ENCODE data around the gene SMC4. TPM values are rescaled to one million over a fixed set of nuclear protein-coding genes. Genes with fewer than 3 reads are reported as not detected.
"Not testable (repeated sequence)": the region's sequence is repeated elsewhere in the genome, so short reads cannot be mapped to it uniquely, and the experiment has no call there.

Gene SMC4
- total RNA-seq, 1 donor from 2014 or later: 83.2 TPM

DNA sequence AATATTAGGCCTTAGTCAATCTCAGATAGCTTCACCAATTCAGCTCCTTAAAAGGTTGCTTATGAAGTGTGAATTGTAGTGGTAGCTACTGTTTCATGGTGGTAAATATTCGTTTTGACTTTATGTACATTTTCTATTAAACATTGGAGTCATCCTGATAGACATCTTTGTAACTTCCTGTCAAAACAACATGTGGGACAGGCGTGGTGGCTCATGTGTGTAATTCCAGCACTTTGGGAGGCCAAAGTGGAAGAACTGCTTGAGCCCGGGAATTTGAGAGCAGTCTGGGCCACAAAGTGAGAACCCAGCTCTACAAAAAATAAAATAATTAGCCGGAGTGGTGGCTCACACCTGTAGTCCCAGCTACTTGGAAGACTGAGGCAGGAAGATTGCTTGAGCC is 52.2 kb downstream of the SMC4 start:
- H3K4me1 Mint-ChIP-seq (ENCODE audit: low read depth): peaks cover 10% of the 10 kb centered on the region
- no peak overlapping the region for H3K4me3 Mint-ChIP-seq (ENCODE audit: low read depth)
- peaks cover 13% of the 10 kb centered on the region for H3K27me3 Mint-ChIP-seq
- H3K27ac Mint-ChIP-seq: no peak overlapping the region
- DNase-seq (ENCODE audit: low spot score, unreplicated experiment): no peak
- H3K36me3 Mint-ChIP-seq (ENCODE audit: insufficient read depth): peaks cover 2% of the 10 kb centered on the region
- no peaks in the 10 kb centered on the region for H3K9me3 Mint-ChIP-seq (ENCODE audit: low read depth)
- TF ChIP-seq, protein P1, sequence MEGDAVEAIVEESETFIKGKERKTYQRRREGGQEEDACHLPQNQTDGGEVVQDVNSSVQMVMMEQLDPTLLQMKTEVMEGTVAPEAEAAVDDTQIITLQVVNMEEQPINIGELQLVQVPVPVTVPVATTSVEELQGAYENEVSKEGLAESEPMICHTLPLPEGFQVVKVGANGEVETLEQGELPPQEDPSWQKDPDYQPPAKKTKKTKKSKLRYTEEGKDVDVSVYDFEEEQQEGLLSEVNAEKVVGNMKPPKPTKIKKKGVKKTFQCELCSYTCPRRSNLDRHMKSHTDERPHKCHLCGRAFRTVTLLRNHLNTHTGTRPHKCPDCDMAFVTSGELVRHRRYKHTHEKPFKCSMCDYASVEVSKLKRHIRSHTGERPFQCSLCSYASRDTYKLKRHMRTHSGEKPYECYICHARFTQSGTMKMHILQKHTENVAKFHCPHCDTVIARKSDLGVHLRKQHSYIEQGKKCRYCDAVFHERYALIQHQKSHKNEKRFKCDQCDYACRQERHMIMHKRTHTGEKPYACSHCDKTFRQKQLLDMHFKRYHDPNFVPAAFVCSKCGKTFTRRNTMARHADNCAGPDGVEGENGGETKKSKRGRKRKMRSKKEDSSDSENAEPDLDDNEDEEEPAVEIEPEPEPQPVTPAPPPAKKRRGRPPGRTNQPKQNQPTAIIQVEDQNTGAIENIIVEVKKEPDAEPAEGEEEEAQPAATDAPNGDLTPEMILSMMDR (IDR thresholded peaks at IDR 0.05; ENCODE audit: unreplicated experiment): no peak

GRCh38 chr3:160452251-160452650 is 52.8 kb downstream of the SMC4 start:
- DNase-seq (ENCODE audit: low spot score, unreplicated experiment); H3K9me3 Mint-ChIP-seq (ENCODE audit: low read depth); H3K36me3 Mint-ChIP-seq (ENCODE audit: insufficient read depth); H3K4me3 Mint-ChIP-seq (ENCODE audit: low read depth); H3K27ac Mint-ChIP-seq: not testable (repeated sequence)
- H3K4me1 Mint-ChIP-seq (ENCODE audit: low read depth): peaks cover 10% of the 10 kb centered on the region
- peaks cover 17% of the 10 kb centered on the region for H3K27me3 Mint-ChIP-seq

DNA sequence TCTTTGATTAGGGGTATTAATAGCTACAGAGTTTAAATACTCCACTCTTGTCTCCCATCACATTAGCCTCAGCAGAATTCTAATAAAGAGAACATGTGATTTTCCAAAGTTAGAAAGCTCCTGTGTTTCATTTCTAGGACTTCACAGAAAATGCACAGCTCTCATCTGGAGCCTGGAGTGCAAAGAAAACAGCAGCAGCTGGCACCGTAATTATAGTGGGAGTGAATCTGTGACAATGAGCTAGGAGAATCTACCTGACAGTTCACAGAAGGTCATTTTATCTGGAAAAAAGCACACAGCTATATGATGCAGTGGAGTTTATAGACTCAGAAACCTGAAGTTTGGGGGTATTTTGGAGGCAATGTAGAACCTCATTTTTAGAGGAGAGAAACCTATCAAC is 55.5 kb downstream of the SMC4 start:
- H3K4me3 Mint-ChIP-seq (ENCODE audit: low read depth): no peak overlapping the region
- no peaks in the 10 kb centered on the region for H3K36me3 Mint-ChIP-seq (ENCODE audit: insufficient read depth)
- H3K27me3 Mint-ChIP-seq: peaks cover 20% of the 10 kb centered on the region
- TF ChIP-seq, protein P1 (IDR thresholded peaks at IDR 0.05; ENCODE audit: unreplicated experiment): no peak
- no peak overlapping the region for H3K27ac Mint-ChIP-seq
- no peak for DNase-seq (ENCODE audit: low spot score, unreplicated experiment)
- H3K4me1 Mint-ChIP-seq (ENCODE audit: low read depth): no peaks in the 10 kb centered on the region
- peaks cover 3% of the 10 kb centered on the region for H3K9me3 Mint-ChIP-seq (ENCODE audit: low read depth)

DNA sequence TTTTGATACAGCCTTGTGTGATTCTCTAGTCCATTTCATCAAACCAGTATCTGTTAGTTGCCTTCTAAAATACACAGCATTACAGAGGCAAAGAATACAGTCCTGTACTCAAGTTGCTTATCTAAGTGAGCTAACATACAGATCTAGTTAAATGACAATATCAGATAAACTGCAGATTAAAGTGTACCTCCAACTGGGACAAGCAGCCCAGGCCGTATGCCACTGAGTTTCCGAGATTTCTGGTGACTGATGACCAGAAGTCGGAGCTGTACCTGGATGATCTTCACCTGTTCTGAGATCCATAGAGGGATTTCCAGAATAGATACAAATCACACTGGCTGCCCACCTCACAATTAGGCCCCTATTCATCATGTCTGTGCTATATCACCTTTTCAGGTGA is 56.4 kb downstream of the SMC4 start:
- TF ChIP-seq, protein P1 (IDR thresholded peaks at IDR 0.05; ENCODE audit: unreplicated experiment): no peak
- Mint-ChIP-seq H3K4me1 (ENCODE audit: low read depth) (no peaks in the 10 kb centered on the region), H3K4me3 (ENCODE audit: low read depth) (no peak overlapping the region), H3K9me3 (ENCODE audit: low read depth) (peaks cover 3% of the 10 kb centered on the region), H3K27ac (no peak overlapping the region), H3K36me3 (ENCODE audit: insufficient read depth) (no peaks in the 10 kb centered on the region), H3K27me3 (peaks cover 15% of the 10 kb centered on the region)
- no peak for DNase-seq (ENCODE audit: low spot score, unreplicated experiment)

DNA sequence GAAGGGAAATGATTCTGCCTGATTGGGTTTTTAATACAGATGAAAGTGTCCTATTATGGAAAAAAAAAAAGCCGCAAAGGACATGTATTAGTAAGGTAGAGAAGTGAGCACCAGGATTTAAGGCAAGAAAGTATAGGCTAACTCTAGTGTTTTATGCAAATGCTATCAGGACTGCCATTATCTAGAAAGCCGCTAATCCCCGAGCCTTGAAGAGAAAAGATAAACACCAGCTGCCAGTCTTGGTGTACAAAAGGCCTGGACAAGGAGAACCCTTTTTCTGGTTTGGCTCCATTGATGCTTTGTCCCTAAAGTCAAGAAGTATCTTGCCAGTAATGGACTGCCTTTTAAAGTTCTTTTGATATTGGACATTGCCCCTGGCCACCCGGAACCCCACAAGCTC is 58.7 kb downstream of the SMC4 start:
- DNase-seq (ENCODE audit: low spot score, unreplicated experiment): no peak
- Mint-ChIP-seq H3K36me3 (ENCODE audit: insufficient read depth) (no peaks in the 10 kb centered on the region), H3K4me1 (ENCODE audit: low read depth) (no peaks in the 10 kb centered on the region), H3K4me3 (ENCODE audit: low read depth) (no peak overlapping the region), H3K27ac (no peak overlapping the region), H3K9me3 (ENCODE audit: low read depth) (peaks cover 3% of the 10 kb centered on the region), H3K27me3 (peaks cover 15% of the 10 kb centered on the region)
- TF ChIP-seq, protein P1 (IDR thresholded peaks at IDR 0.05; ENCODE audit: unreplicated experiment): no peak

GRCh38 chr3:160459450-160459970 is 60.1 kb downstream of the SMC4 start:
- H3K9me3 Mint-ChIP-seq (ENCODE audit: low read depth): peaks cover 3% of the 10 kb centered on the region
- TF ChIP-seq, protein P1 (IDR thresholded peaks at IDR 0.05; ENCODE audit: unreplicated experiment): no peak
- H3K4me3 Mint-ChIP-seq (ENCODE audit: low read depth): no peak overlapping the region
- H3K27ac Mint-ChIP-seq: no peak overlapping the region
- no peak for DNase-seq (ENCODE audit: low spot score, unreplicated experiment)
- H3K36me3 Mint-ChIP-seq (ENCODE audit: insufficient read depth): no peaks in the 10 kb centered on the region
- H3K27me3 Mint-ChIP-seq: peaks cover 11% of the 10 kb centered on the region
- no peaks in the 10 kb centered on the region for H3K4me1 Mint-ChIP-seq (ENCODE audit: low read depth)
